GM21786 (cell line): Measurements from ENCODE around the gene COL4A2.

Experiments
- ATAC-seq: cut with Tn5 transposase; IDR thresholded peaks from one replicate; pipeline ENCODE4 v1.9.1; 2021; ENCODE audit not compliant: unreplicated experiment

The COL4A2 gene

GRCh38 chr13:110548891-110549794, 242.1 kb downstream of the COL4A2 start:
- ATAC-seq, result no peak

GRCh38 chr13:110549795-110550160, 242.7 kb downstream of the COL4A2 start:
- ATAC-seq, result no peak

- ATAC-seq, result no peak
Observed at GRCh38 chr13:110551284-110551683, 244.2 kb downstream of the COL4A2 start.

GRCh38 chr13:110552767-110553166, 245.7 kb downstream of the COL4A2 start:
- no peak for ATAC-seq

- no peak for ATAC-seq
Observed at GRCh38 chr13:110553417-110553816, 246.3 kb downstream of the COL4A2 start.

GRCh38 chr13:110554227-110554836, 247.2 kb downstream of the COL4A2 start:
- no peak for ATAC-seq

- ATAC-seq, result no peak
Observed at GRCh38 chr13:110554946-110555345, 247.9 kb downstream of the COL4A2 start.

GRCh38 chr13:110555601-110556223, 248.6 kb downstream of the COL4A2 start:
- ATAC-seq, result peak; percentile 45

- no peak for ATAC-seq
Observed at GRCh38 chr13:110556224-110556606, 249.1 kb downstream of the COL4A2 start.

- no peak for ATAC-seq
Observed at GRCh38 chr13:110557082-110557481, 250.0 kb downstream of the COL4A2 start.

GRCh38 chr13:110557610-110558305, 250.7 kb downstream of the COL4A2 start:
- no peak for ATAC-seq

GRCh38 chr13:110559429-110559943, 252.4 kb downstream of the COL4A2 start:
- ATAC-seq, result no peak

- no peak for ATAC-seq
Observed at GRCh38 chr13:110559986-110560385, 252.9 kb downstream of the COL4A2 start.

GRCh38 chr13:110560601-110561343, 253.7 kb downstream of the COL4A2 start:
- ATAC-seq, result peak; percentile 27

- ATAC-seq, result peak; percentile 73
Observed at GRCh38 chr13:110561344-110562035, 254.4 kb downstream of the COL4A2 start, which contains the start of gene RAB20. Gene RAB20, minus strand, starts transcription at chr13:110561722. Its CDS starts 203 bp downstream, at chr13:110561519.

- no peak for ATAC-seq
Observed at GRCh38 chr13:110562036-110562597, 255.0 kb downstream of the COL4A2 start.
